H9 (cell line): ENCODE measurements around the gene ZNF362. TPM values are rescaled to one million over a fixed set of nuclear protein-coding genes. Genes with fewer than 3 reads are reported as not detected.

Source experiments
- DNase-seq: peaks from one replicate; pipeline ENCODE4 v3.0.0-alpha.2; 2017
- H2AFZ ChIP-seq: one replicate; pipeline ENCODE4 v1.6.1; 2013; ENCODE audit warnings: mild to moderate bottlenecking, low read length, control low read depth, moderate library complexity
- H2AK5ac ChIP-seq: 2 replicates; pipeline ENCODE4 v1.6.1; 2013; ENCODE audit warnings: low read length, control low read depth, mixed read lengths; ENCODE audit not compliant: insufficient read length
- H2BK120ac ChIP-seq: one replicate; pipeline ENCODE4 v1.6.1; 2013; ENCODE audit warnings: low read depth, mild to moderate bottlenecking, low read length, control low read depth, inconsistent platforms; ENCODE audit not compliant: poor library complexity, severe bottlenecking
- H2BK12ac ChIP-seq: 2 replicates; pipeline ENCODE4 v1.6.1; 2013; ENCODE audit warnings: low read length, control low read depth, mixed read lengths, low read depth; ENCODE audit not compliant: insufficient read length
- H2BK15ac ChIP-seq: 2 replicates; pipeline ENCODE4 v1.6.1; 2013; ENCODE audit warnings: low read depth, low read length, control low read depth
- H2BK20ac ChIP-seq: one replicate; pipeline ENCODE4 v1.6.1; 2013; ENCODE audit warnings: low read depth, mild to moderate bottlenecking, low read length, control low read depth, inconsistent platforms; ENCODE audit not compliant: poor library complexity, severe bottlenecking
- H2BK5ac ChIP-seq: 2 replicates; pipeline ENCODE4 v1.6.1; 2013; ENCODE audit warnings: low read length, control low read depth, mixed read lengths; ENCODE audit not compliant: insufficient read length
- H3K14ac ChIP-seq: 2 replicates; pipeline ENCODE4 v1.6.1; 2013; ENCODE audit warnings: low read length, control low read depth; ENCODE audit not compliant: insufficient read depth
- H3K18ac ChIP-seq: 2 replicates; pipeline ENCODE4 v1.6.1; 2013; ENCODE audit warnings: low read depth, mild to moderate bottlenecking, mixed read lengths, low read length, control low read depth; ENCODE audit not compliant: insufficient read length
- H3K23ac ChIP-seq: 2 replicates; pipeline ENCODE4 v1.6.1; 2013; ENCODE audit warnings: low read length, control low read depth, mixed read lengths, low read depth; ENCODE audit not compliant: insufficient read length
- H3K23me2 ChIP-seq: 2 replicates; pipeline ENCODE4 v1.6.1; 2013; ENCODE audit warnings: low read depth, mild to moderate bottlenecking, mixed read lengths, low read length, control low read depth; ENCODE audit not compliant: insufficient read length, poor library complexity, severe bottlenecking
- H3K27ac ChIP-seq: 2 replicates; pipeline ENCODE4 v1.5.1; 2013; ENCODE audit warnings: low read length, control low read depth, mixed read lengths, low read depth; ENCODE audit not compliant: insufficient read length
- H3K27me3 ChIP-seq: 2 replicates; pipeline ENCODE4 v1.6.1; 2013; ENCODE audit warnings: low read length, control low read depth, inconsistent platforms; ENCODE audit not compliant: insufficient read depth
- H3K4ac ChIP-seq: 2 replicates; pipeline ENCODE4 v1.6.1; 2013; ENCODE audit warnings: low read depth, mild to moderate bottlenecking, control low read depth, inconsistent platforms, low read length, moderate library complexity
- H3K4me1 ChIP-seq: 2 replicates; pipeline ENCODE4 v1.6.1; 2013; ENCODE audit warnings: low read length, control low read depth, inconsistent platforms; ENCODE audit not compliant: insufficient read depth
- H3K4me2 ChIP-seq: 2 replicates; pipeline ENCODE4 v1.6.1; 2013; ENCODE audit warnings: low read length, control low read depth, mixed read lengths; ENCODE audit not compliant: insufficient read length, insufficient read depth
- H3K56ac ChIP-seq: 2 replicates; pipeline ENCODE4 v1.6.1; 2013; ENCODE audit warnings: low read depth, mild to moderate bottlenecking, mixed read lengths, low read length, control low read depth; ENCODE audit not compliant: insufficient read length
- H3K79me1 ChIP-seq: 2 replicates; pipeline ENCODE4 v1.6.1; 2013; ENCODE audit warnings: low read depth, mild to moderate bottlenecking, moderate library complexity, low read length, control low read depth, inconsistent platforms; ENCODE audit not compliant: insufficient read depth, poor library complexity, severe bottlenecking
- H3K79me2 ChIP-seq: 2 replicates; pipeline ENCODE4 v1.6.1; 2013; ENCODE audit warnings: low read length, control low read depth, inconsistent platforms; ENCODE audit not compliant: insufficient read depth
- H3K9ac ChIP-seq: 2 replicates; pipeline ENCODE4 v1.6.1; 2013; ENCODE audit warnings: low read length, control low read depth, mixed read lengths; ENCODE audit not compliant: insufficient read length; ENCODE audit errors: extremely low read depth
- H3K9me3 ChIP-seq: one replicate; pipeline ENCODE4 v1.6.1; 2013; ENCODE audit warnings: low read depth, low read length, inconsistent platforms; ENCODE audit not compliant: control insufficient read depth
- H3T11ph ChIP-seq: one replicate; pipeline ENCODE4 v1.6.1; 2013; ENCODE audit warnings: mild to moderate bottlenecking, low read length, control low read depth, inconsistent platforms
- H4K20me1 ChIP-seq: one replicate; pipeline ENCODE4 v1.6.1; 2013; ENCODE audit not compliant: control insufficient read depth, insufficient read length, insufficient read depth
- H4K5ac ChIP-seq: 2 replicates; pipeline ENCODE4 v1.6.1; 2013; ENCODE audit warnings: low read depth, mild to moderate bottlenecking, mixed read lengths, low read length, control low read depth; ENCODE audit not compliant: insufficient read length
- H4K8ac ChIP-seq: replicated peaks from 2 replicates; pipeline ENCODE4 v1.6.1; 2013; ENCODE audit warnings: low read length, control low read depth, mixed read lengths, low read depth; ENCODE audit not compliant: insufficient read length
- H4K91ac ChIP-seq: 2 replicates; pipeline ENCODE4 v1.6.1; 2013; ENCODE audit warnings: low read depth, mild to moderate bottlenecking, moderate library complexity, mixed read lengths, low read length, control low read depth; ENCODE audit not compliant: insufficient read length
- H3K27ac Mint-ChIP-seq, 3 experiments: 2 replicates in 2 of 3; 3 replicates in 1 of 3; pipeline ENCODE4 v1.8.0; 2020 to 2021; ENCODE audit warnings: mixed read lengths in 3 of 3, mild to moderate bottlenecking in 1 of 3, moderate library complexity in 1 of 3
- H3K27me3 Mint-ChIP-seq: 2 replicates; pipeline ENCODE4 v1.8.0; 2021; ENCODE audit warnings: low read depth, mild to moderate bottlenecking, moderate library complexity, mixed read lengths
- H3K36me3 Mint-ChIP-seq, 3 experiments: 2 replicates in 2 of 3; 3 replicates in 1 of 3; pipeline ENCODE4 v1.8.0; 2020 to 2021; ENCODE audit warnings: low read depth in 3 of 3, mixed read lengths in 3 of 3; ENCODE audit not compliant: insufficient read depth in 1 of 3
- H3K4me1 Mint-ChIP-seq, 2 experiments: 2 replicates each; pipeline ENCODE4 v1.8.0; 2020; ENCODE audit warnings: mixed read lengths in 2 of 2
- H3K4me3 Mint-ChIP-seq, 2 experiments: 2 replicates in 1 of 2; 3 replicates in 1 of 2; pipeline ENCODE4 v1.8.0; 2020 to 2021; ENCODE audit warnings: mild to moderate bottlenecking in 2 of 2, mixed read lengths in 2 of 2, moderate library complexity in 1 of 2
- H3K9me3 Mint-ChIP-seq, 2 experiments: 2 replicates in 1 of 2; 3 replicates in 1 of 2; pipeline ENCODE4 v1.8.0; 2020; ENCODE audit warnings: mild to moderate bottlenecking in 2 of 2, mixed read lengths in 2 of 2, moderate library complexity in 1 of 2
- WGBS: extraction: QIAGEN DNeasy Blood & Tissue Kit; methylation state at CpG from one replicate; pipeline ENCODE4 v1.1.7; 2013; ENCODE audit warnings: missing lambda C conversion rate, low lambda C conversion rate, mixed read lengths; ENCODE audit not compliant: insufficient read length; ENCODE audit errors: extremely low coverage; 5-methylcytosine and 5-hydroxymethylcytosine counted together
- total RNA-seq: library from RNA; stranded (reverse); gene quantifications from 2 replicates; pipeline ENCODE4 v1.2.1, GENCODE V29; 2021
- TF ChIP-seq, protein P1 (sequence below): fragments of 200-600 bp; sonication (generic); conservative IDR thresholded peaks from 3 replicates; pipeline ENCODE4 v1.8.0; 2021; ENCODE audit warnings: antibody characterized with exemption, mild to moderate bottlenecking

The ZNF362 gene
- total RNA-seq, 1 experiment from 2014 or later = 18.7 TPM

DNA sequence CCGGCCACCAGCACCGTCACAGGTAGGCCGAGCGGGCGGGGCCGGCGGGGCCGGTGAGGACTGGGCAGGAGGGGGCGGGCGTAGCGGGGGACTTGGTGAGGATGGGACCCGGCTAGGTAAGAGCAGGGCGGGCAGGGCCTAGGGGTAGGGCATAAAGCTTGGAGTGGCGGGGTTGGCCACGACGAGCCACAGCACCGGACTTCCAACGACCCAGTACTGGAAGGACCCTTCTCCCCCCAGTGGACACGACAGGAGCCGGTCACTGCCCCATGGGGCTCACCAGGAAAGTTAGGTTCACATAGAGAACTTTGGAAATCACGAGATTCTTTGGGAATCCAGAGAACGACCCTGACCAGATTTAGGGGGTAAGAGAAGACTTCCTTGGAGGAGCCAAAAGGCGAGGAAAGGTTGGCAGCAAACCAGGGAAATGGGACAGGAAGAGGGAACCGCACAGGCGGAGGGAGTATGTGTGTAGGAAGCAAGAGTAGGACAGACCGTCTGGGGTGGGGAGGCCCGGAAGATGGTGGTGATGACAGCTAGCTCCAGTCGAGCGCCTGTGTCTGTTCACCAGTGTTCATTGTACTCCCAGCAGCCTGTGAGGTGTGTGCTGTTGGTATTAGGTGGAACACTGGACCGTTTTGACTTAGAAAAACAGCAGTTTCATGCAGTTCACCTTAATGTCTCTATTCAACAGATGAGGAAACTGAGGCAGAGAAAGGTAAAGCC is 20.4 kb downstream of the ZNF362 start:
- no peaks in the 10 kb centered on the region for H3K23me2 ChIP-seq
- no peak for DNase-seq
- no peaks in the 10 kb centered on the region for H3K9me3 ChIP-seq
- H3K23ac ChIP-seq = no peak overlapping the region
- H3K27ac ChIP-seq = no peak overlapping the region
- no peak overlapping the region for H4K5ac ChIP-seq
- no peak overlapping the region for H3K4me2 ChIP-seq
- Mint-ChIP-seq H3K36me3 (peaks cover 5 to 30% (median 30%) of the 10 kb centered on the region in 3 experiments; a peak in 6 of 7 replicates), H3K27me3 (no peaks in the 10 kb centered on the region), H3K9me3 (no peaks in the 10 kb centered on the region), H3K27ac (peak overlapping the region in 1 of 3 experiments; percentile 8; a peak in 1 of 7 replicates), H3K4me3 (no peak overlapping the region; a peak in 1 of 5 replicates), H3K4me1 (peaks cover 12 to 16% of the 10 kb centered on the region in 2 experiments)
- H2BK12ac ChIP-seq = no peak overlapping the region
- no peak overlapping the region for H3K56ac ChIP-seq
- TF ChIP-seq, protein P1, sequence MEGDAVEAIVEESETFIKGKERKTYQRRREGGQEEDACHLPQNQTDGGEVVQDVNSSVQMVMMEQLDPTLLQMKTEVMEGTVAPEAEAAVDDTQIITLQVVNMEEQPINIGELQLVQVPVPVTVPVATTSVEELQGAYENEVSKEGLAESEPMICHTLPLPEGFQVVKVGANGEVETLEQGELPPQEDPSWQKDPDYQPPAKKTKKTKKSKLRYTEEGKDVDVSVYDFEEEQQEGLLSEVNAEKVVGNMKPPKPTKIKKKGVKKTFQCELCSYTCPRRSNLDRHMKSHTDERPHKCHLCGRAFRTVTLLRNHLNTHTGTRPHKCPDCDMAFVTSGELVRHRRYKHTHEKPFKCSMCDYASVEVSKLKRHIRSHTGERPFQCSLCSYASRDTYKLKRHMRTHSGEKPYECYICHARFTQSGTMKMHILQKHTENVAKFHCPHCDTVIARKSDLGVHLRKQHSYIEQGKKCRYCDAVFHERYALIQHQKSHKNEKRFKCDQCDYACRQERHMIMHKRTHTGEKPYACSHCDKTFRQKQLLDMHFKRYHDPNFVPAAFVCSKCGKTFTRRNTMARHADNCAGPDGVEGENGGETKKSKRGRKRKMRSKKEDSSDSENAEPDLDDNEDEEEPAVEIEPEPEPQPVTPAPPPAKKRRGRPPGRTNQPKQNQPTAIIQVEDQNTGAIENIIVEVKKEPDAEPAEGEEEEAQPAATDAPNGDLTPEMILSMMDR = no peak
- no peak overlapping the region for H4K8ac ChIP-seq
- H3K4ac ChIP-seq = no peak overlapping the region
- no peak overlapping the region for H3T11ph ChIP-seq
- no peaks in the 10 kb centered on the region for H3K79me1 ChIP-seq
- no peak overlapping the region for H4K91ac ChIP-seq
- no peak overlapping the region for H3K18ac ChIP-seq
- no peaks in the 10 kb centered on the region for H4K20me1 ChIP-seq
- no peak overlapping the region for H2BK120ac ChIP-seq
- no peaks in the 10 kb centered on the region for H3K79me2 ChIP-seq
- no peak overlapping the region for H2AFZ ChIP-seq
- no peak overlapping the region for H2AK5ac ChIP-seq
- H3K14ac ChIP-seq = no peak overlapping the region
- WGBS = no CpG with 5 or more reads among the region's 30 CpGs
- no peaks in the 10 kb centered on the region for H3K27me3 ChIP-seq
- H2BK5ac ChIP-seq = no peak overlapping the region
- no peak overlapping the region for H2BK15ac ChIP-seq
- no peak overlapping the region for H3K9ac ChIP-seq
- H3K4me1 ChIP-seq = peaks cover 4% of the 10 kb centered on the region; the same call in 1 of the 2 replicates
- H2BK20ac ChIP-seq = no peak overlapping the region
